ENCODE results near the gene ZNF860.
"Not testable (repeated sequence)": the region's sequence is repeated elsewhere in the genome, so short reads cannot be mapped to it uniquely, and the experiment has no call there.

ZNF860 gene

DNA sequence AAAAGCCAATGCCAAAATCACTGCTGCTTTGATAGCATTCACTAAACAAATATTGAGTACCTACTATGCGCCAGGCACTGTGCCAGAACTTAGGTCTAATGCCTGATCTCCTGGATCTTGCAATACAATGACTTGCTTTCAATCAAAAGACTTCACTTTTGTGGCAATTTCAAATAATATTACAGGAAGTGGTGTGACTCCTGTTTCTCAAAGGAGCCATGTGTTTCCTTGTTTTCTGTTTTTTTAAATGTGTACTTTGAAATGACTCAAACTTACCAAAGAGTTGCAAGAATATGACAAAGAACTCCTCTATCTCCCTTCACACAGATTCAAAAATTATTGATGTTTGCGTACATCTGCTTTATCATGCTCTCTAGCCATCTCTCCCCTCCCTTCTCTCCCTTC is 18.7 kb upstream of the ZNF860 start:
- DNase-seq = no peak

DNA sequence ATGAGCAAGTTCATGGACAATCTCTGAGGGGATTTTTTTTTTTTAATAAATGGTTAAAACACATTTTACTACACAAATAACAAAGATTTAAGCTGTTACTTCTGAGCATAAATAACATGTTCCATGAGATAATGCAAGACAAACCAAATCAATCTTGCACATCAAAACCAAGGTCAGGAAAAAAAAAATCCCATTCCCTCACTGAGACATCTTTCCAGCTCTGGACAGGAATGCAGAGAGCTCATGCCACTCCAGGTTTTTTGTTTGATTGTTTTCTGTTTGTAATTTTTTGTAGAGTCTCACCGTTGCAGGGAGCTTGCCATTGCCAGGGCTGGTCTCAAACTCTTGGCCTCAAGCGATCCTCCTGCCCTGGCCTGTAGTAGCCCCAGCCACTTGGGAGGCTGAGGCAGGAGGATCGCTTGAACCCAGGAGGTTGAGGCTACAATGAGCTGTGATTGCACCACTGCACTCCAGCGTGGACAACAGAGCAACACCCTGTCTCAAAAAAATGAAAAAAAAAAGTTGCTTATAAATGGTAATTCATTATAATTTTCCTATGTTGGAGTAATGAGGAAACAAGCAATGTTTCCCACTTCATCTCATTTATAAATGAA is 14.5 kb upstream of the ZNF860 start:
- DNase-seq = no peak

DNA sequence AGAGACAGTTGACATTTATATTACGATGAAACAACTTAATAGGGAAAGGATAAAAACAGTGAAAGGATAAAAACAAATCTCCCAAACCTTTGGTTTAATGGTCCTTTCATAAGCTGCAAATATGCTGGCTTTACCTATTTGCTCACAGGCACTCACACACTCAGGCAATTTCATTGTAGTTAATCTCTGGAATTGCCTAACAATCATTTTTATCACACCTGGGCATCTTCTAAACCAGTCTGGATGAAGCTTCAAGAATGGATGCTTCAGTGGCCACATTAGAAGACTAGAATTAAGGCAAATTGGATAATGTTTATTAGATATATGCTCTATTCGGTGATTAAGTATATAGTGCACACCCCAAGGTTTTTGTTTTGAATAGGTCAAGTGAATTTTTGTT is 14.0 kb upstream of the ZNF860 start:
- DNase-seq = no peak

DNA sequence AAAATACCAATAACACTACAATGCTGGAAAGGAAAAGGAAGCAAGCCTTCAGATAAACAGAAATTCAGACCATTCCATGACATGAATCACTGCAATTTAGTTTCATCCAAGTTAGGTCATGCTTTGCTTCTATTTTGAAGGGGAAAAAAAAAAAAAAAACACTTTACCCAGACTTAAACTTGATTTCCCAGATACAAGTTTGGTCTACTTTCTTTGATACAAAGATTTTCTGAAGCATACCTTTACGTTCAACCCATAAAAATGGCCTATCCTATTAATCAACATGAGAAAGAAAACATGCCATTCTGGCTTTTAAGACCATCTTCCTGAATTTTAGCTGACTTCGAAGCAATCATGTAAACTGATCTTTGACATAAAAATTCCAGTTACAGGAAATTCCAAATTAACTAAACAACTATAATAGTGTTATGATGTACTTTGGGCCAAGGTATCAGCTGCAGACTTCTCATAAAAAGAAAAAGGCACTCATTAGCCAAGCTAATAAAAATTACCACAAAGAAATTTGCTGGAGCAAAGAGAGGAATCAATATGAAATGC is 13.1 kb upstream of the ZNF860 start:
- DNase-seq = no peak

DNA sequence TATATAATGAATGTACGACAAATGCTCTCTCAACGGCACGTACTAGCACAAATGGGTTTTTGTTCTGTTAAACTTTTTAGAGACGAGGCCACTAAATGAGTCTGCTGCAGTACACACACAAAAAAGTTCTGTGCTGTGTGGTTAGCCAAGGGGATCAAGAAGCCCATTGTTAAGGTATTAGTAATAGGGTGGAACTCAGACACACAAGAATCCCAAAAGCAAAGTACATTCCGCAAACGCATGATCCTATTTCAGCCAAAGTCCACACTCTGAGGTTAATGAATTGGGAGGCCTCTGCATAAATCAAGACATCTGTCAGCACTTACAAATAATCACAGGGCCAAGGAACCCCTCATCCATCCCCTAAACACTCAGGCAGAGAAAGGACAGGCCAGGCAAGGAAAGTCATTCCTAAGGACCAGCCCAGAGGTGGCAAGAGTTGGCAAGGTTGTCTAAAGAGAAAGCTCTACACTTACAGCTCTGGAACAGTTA is 12.6 kb upstream of the ZNF860 start:
- DNase-seq = no peak

DNA sequence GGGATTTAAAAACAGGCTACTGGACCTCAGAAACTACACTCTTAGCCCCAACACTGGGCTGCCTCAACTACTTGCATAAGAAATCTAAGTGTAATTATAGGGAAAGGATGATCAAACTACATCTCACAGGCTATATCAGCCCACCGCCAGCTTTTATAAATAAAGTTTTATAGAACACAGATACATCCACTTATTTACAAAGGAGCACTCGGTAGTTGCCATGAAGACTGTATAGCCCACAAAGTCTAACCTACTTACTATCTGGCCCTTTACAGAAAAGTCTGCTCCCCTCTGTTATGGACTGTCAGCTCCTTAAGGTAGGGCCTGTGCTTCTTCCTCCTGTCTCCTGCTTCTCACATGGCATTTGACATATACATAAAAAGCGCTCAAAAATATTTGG is 9.9 kb upstream of the ZNF860 start:
- no peak for DNase-seq

DNA sequence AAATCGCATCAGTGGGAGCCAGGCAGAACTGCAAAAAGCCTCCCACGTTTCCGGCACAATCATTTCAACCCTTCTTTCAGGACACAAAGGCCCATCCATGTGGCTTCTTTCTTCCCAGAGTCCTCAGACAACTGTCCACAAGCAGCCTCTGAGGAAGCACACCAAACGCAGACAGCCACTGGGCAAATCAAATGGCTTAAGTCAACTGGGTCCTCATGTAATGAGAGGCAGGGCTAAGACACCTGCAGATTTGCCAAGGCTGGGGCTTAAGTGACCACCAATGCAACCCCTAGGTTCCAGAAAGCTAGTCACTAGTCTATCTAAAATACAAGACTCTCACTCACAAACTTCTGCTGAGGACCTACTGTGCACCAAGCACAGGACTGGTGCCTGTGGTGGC is 8.5 kb upstream of the ZNF860 start:
- DNase-seq = no peak

DNA sequence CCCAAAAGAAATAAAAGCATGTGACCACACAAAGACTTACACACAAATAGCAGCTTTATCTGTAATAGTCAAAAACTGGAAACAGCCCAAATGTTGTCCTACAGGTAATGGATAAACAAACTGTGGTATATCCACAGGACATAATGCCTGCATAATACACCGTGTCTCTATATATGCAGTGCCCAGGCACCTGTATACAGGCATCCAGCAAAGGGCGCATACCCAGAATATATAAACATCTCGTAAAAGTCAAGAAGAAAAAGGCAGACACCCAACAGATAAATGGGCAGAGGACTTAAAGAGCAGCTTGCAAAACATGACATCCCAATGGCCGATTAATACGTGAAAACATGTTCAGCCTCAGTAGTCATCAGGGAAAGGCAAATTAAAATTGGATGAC is 7.7 kb upstream of the ZNF860 start:
- DNase-seq = no peak

DNA sequence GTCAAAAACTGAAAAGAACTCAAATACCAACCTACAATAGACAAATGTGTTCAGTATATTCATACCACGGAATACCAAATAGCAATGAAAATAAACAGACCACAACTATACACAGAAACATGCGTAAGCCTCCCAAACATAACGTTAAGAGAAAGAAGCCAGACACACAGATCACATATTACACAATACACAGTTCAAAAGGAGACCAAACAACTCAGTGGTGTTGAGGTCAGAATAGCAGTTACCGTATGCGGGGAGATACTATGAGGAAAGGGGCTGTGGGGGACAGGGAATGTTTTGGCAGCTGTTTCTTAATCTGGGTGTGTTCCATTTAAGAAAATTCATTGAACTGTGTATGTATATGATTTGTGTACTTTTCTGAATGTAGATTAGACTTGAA is 7.1 kb upstream of the ZNF860 start:
- DNase-seq = no peak

DNA sequence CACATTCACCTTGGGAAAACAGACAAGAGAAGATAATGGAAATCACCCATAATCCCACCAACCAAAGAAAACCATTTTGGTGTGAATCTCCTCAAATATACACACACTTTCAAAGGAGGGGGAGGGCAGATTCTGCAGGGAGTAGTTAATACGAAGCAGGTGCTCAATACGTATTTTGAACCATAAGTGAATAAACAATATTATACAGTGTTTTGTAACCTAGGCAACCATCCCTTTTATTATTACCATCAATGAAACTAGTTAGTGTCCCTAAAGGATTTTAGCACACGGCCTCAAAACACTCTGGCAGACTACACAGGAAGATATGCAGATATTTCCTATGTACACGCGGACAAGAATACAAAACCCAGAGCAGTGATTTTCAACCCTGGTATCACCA is 6.6 kb upstream of the ZNF860 start:
- no peak for DNase-seq

DNA sequence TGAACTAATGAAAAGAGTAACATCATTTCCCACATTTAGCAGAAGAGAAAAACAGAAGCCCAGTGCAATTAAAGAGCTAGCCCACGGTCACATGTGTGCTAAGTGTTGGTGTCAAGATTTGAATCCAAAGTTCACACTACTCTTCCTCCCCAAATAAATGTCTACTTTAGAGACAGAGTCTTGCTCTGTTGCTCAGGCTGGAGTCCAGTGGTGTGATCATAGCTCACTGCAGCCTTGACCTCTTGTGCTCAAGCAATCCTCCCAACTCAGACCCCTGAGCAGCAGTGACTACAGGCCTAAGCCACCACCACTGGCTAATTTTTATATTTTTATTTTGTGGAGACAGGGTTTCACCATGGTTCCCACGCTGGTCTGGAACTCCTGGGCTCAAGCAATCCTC is 5.2 kb upstream of the ZNF860 start:
- no peak for DNase-seq

DNA sequence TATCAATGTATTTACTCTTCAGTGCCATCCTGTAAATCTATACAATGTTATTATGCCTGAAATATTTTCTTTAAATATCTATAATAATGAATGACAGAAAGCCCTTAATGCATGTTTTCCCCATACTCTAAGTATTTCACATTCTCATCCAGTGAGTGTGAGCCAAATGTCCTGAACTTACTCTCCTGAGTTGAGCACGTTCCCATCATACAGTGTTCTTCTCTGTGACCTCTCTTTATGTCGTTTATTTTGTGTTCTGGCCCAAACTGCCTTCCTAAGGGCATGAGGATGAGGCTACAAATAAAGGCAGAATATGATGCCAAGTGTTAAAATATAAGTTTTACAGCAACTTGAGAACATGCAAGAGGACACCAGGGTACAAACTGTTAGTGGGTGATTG is 3.8 kb upstream of the ZNF860 start:
- no peak for DNase-seq

DNA sequence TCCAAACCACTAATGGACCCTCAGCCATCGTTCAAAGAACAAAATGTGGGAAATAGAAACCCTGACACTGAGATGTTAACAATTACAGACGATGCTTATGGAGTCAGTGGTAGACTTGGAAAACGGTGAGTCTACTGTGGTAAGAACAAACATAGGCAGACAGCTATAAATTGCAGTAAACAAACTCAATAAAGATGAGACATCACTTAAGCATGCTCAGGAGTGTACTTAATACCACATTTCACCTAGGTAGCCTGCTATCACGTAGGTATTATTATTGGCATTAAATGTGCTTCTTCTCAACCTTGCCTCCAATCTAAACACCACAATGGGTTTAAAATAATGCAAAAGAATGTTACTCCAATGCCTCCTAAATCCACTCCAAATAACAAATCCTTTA is 3.0 kb upstream of the ZNF860 start:
- no peak for DNase-seq

DNA sequence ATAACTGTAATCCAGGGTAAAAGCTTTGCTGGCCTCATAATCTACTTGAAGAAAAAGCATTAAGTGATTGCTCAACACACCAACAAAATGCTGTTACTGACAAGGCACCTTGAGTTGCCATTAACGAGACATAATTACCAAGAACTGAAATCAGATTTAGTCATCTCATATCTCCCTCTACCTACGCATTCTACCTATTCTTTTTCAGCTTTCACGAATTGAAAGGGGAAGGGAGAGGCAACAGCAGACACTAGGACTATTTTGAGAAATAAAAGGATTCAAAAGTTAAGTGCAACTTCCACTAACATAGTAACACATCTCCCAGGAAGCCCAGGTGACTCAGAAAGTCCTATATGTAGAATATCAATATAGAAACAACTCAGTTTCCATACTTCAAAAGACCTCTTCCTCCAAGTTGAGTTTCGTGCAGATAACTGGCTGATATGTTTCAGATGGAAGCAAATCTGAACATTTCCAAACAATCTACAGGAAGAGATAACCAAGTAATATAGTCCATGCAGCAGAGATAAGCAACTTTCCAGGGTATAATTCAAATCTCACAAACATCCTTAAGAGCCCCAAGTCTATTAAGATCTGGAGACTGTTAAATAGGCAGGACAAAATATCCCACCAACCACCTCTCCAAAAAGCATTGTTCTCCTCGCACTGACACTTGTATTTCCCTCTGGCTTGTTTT is 2.4 kb upstream of the ZNF860 start:
- no peak for DNase-seq

DNA sequence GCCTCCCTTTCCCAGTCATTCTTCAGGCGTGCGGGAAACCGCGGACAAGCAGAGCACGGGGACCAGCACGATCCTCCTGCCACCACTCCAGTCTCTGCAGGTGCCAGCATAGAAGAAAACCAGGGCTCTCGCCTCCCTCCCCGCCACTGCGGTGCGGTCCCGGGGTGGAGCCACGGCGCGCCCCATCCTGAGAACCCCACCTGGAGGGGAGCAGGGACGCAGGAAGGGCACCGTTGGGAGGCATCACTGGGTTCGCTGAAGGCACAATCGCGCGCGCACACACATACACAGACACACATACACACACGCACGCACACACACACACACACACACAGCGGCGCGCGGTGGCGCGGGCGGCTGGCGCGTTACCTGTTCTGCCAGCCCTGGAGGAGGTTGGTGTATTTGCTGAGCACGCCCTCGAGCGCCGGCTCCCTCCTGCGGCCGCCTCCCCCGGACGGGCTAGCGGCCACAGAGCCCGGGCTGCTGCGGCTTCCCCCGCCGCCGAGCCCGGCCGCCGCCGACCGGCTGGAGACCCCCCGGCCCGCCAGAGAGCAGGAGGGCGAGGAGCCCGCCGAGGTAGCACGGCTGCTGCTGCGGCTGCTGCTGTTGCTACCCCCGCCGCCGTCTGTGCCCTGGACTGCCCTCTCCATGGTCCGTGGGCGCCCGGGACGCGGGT is 882 bp upstream of the ZNF860 start:
- DNase-seq = no peak

DNA sequence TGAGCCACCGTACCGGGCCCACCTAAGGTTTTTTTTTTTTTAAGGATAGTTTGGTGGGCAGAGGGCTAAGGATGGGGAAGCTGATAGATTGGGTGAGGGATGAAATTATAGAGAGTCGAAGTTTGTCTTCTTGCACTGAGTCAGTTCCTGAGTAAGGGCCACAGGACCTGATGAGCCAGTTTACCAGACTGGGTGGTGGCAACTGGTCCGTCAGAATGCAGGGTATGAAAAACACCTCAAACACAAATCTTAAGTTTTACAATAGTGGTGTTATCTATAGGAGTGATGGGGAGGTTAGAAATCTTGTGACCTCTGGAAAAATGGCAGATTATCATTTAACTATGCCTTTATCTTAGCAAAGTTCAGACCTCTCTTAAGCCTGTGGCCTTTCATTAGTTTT is 2.8 kb downstream of the ZNF860 start:
- no peak for DNase-seq

DNA sequence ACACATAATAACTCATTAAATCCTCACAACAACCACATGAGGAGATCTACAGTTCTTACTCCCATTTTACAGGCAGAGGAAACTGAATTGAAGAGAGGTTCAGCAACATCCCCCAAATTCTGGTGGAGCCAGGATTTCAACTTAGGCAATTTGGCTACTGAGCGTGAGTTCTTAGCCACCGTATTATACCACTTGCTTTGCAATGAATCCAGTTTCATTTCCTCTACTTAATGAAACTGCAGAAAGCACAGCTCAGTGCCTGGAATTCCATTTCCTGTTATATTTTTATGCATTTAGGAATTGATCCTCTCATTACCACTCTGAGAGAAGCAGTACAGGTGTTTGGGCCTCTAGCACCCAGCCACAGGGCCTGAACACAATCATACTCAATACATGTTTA is 4.3 kb downstream of the ZNF860 start:
- DNase-seq = no peak

DNA sequence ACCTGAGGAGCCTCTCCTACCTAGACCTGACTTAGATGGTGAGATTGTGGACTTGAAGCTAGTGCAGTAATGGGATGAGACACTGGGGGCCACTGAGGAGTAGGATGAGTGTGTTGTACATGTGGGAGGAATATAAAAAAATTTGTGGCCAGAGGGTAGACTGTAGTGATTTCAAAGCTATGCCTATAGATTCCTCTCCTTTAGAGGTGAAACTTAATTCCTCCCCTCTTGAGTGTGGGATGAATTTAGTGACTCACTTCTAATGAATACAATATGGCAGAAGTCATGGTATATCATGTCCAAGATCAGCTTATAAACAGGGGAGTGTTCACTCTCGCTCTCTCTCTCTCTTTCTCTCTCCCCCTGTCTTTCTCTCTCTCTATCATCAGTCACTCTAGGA is 6.7 kb downstream of the ZNF860 start:
- DNase-seq = no peak

DNA sequence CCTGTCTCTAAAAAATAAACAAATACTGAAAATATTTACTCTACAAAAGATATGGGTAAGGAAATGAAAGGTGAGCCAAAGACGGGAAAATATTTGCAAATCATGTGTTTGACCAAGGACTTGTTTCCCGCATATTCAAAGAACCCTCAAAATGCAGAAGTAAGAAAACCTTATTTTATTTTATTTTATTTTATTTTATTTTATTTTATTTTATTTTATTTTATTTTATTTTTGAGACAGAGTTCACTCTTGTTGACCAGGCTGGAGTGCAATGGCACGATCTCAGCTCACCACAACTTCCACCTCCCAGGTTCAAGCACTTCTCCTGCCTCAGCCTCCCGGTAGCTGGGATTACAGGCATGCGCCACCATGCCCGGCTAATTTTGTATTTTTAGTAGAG is 11.4 kb downstream of the ZNF860 start:
- DNase-seq = not testable (repeated sequence)

DNA sequence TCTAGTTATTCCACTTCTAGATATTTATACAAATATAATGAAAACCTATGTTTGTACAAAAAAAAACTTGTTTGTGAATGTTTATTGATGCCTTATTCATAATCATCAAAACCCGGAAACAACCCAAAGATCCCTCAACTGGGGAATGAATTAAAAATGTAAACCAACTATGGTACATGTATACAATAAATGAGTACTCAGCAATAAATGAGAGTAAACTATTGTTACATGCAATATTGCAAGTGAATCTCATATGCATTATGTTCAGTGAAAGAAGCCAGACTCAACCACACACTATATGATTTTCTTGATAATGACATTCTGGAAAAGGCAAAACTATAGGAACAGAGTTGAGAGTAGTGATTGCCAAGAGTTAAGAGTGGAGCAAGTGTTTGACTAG is 12.3 kb downstream of the ZNF860 start:
- no peak for DNase-seq

DNA sequence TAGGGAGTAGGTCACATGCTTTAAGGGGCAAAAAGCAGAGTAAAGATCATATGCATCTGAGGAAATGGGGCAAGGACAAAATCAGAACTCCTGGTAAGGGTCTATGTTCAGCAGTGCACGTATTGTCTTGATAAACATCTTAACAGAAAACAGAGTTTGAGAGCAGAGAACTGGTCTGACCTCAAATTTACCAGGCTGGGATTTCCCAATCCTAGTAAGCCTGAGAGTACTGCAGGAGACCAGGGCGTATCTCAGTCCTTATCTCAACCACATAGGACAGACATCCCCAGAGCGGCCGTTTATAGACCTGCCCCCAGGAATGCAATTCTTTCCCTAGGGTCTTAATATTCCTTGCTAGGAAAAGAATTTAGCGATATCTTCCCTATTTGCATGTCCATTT is 13.5 kb downstream of the ZNF860 start:
- not testable (repeated sequence) for DNase-seq

DNA sequence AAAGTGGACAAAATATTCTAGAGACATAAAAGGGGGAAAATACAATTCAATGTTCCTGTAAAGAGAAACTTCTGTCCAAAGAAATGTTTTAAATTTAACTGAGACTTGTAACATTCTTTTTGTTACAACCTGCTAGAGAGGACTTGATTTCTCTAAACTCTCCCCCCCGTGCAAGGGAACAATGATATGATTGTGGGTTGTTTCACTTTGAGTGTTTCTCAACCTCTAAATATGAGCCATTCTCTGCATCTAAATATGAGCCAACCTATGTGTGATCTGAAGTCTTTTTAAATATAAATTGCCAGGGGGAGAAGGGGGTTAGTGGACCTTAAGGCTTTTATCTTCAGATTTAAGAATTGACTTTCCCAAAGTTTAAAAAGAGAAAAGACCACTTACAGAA is 14.6 kb downstream of the ZNF860 start:
- no peak for DNase-seq

DNA sequence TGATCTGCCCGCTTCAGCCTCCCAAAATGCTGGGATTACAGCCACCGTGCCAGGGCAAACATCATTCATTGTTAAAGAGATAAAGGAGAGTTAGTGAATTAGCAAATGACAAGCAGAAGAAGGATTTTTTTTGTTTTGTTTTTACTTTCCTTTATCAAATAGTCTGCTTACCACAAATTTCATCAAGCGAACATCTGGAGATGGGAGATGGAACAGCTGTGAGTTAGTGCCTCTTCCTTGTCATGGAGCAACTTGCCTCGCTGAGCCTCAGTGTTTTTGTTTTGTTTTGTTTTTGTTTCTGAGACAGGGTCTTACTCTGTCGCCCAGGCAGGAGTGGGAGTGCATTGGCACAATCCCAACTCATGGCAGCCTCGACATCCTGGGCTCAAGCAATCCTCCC is 15.9 kb downstream of the ZNF860 start:
- no peak for DNase-seq

DNA sequence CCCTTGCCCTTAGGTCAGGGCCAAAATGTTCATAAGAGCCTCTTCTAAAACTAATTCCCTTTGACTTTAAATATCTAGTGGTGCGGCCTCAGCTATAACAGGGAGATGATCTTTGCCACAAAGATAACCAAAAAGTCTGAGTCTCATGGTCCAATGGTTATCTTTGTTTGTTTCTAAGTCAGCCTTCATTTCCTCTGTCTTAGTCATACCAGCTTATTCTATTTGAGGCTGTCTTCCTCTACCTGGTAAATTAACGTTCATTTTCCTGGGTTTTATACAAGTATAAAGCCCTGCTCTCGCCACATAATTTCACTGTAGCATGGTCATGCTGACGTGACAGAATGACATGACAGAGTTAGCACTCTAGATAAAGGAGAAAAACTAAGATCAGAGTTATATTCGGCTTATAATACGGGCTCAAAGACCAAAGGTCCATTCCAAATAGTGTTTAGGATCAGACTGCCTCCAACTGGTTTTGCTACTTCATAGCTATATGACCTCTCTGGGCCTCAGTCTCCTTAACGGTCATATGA is 18.4 kb downstream of the ZNF860 start:
- no peak for DNase-seq
